HepG2 (cell line): Measurements from ENCODE around the gene TMEM86B. TPM values are rescaled to one million over a fixed set of nuclear protein-coding genes. Genes with fewer than 3 reads are reported as not detected.

ENCODE experiments used
- ATAC-seq: fragments of 200-7000 bp; cut with Tn5 transposase; 3 replicates; pipeline ENCODE4 v1.9.1; 2020; ENCODE audit warnings: mild to moderate bottlenecking, moderate library complexity
- BruUV-seq: library from RNA; stranded (reverse); fragments of 400-500 nt; replicated peaks from 2 replicates; lab custom pipeline; 2021; lab: Mats Ljungman, UMichigan
- CTCF ChIA-PET: fragments of 300-600 bp; formaldehyde crosslinking; extraction: SDS; loops from one replicate; lab custom pipeline; 2021; ENCODE audit warnings: low total read pairs, inconsistent platforms, low intra/inter-chr PET ratio; lab: Yijun Ruan, JAX
- POLR2A ChIA-PET: fragments of 350-600 bp; sonication (Branson Sonifier 250); formaldehyde crosslinking; loops from one replicate; lab custom pipeline; 2020; ENCODE audit warnings: antibody characterized with exemption, inconsistent platforms; lab: Yijun Ruan, JAX
- DNase-seq: peaks from one replicate; pipeline ENCODE4 v3.0.0-alpha.2; 2015; ENCODE audit warnings: low spot score
- FAIRE-seq: peaks from 3 replicates; lab custom pipeline; 2011; peaks lifted over from hg19 to GRCh38; lab: Jason Lieb, UNC
- H2AFZ ChIP-seq: one replicate; pipeline ENCODE4 v1.6.1; 2011; ENCODE audit warnings: low read length, inconsistent platforms
- H3K27ac ChIP-seq: fragments of 300-600 bp; 3 replicates; pipeline ENCODE4 v1.8.0; 2011; ENCODE audit warnings: mixed run types, mild to moderate bottlenecking, mixed read lengths, low read length, inconsistent platforms; ENCODE audit not compliant: insufficient read depth; ENCODE audit errors: extremely low read length
- H3K27me3 ChIP-seq, 2 experiments: fragments of 200-600 bp in 1 of 2; 2 replicates in 1 of 2; 3 replicates in 1 of 2; pipeline versions ENCODE4 v1.6.0 to v1.8.0; 2011; ENCODE audit warnings: low read length in 2 of 2, mild to moderate bottlenecking in 2 of 2, moderate library complexity in 2 of 2, inconsistent platforms in 1 of 2; ENCODE audit not compliant: insufficient read depth in 2 of 2, control insufficient read depth in 1 of 2
- H3K36me3 ChIP-seq, 2 experiments: fragments of 200-600 bp in 1 of 2; replicated peaks in 1 of 2; 2 replicates in 1 of 2; 3 replicates in 1 of 2; pipeline versions ENCODE4 v1.5.1 to v1.8.0; 2011; ENCODE audit warnings: low read length in 2 of 2, inconsistent platforms in 1 of 2; ENCODE audit not compliant: insufficient read depth in 2 of 2, control insufficient read depth in 1 of 2
- H3K4me1 ChIP-seq: 2 replicates; pipeline ENCODE4 v1.5.1; 2012; ENCODE audit warnings: low read length, inconsistent platforms; ENCODE audit not compliant: insufficient read depth
- H3K4me2 ChIP-seq: 2 replicates; pipeline ENCODE4 v1.6.0; 2011; ENCODE audit warnings: low read depth, low read length, inconsistent platforms
- H3K4me3 ChIP-seq, 3 experiments: fragments of 200-600 bp in 1 of 3; sonication (generic), shearing (Covaris generic) in 1 of 3; replicated peaks in 1 of 3; 2 replicates each; pipeline ENCODE4 v1.5.1; 2011 to 2016; ENCODE audit warnings: low read length in 3 of 3, inconsistent platforms in 2 of 3, low read depth in 2 of 3, mild to moderate bottlenecking in 2 of 3, control low read depth in 1 of 3, mixed read lengths in 1 of 3; ENCODE audit not compliant: insufficient read depth in 1 of 3
- H3K79me2 ChIP-seq: one replicate; pipeline ENCODE4 v1.6.1; 2011; ENCODE audit warnings: low read length, inconsistent platforms; ENCODE audit not compliant: insufficient read depth
- H3K9ac ChIP-seq: 2 replicates; pipeline ENCODE4 v1.6.0; 2011; ENCODE audit warnings: mild to moderate bottlenecking, low read depth, low read length, inconsistent platforms; ENCODE audit not compliant: insufficient read depth
- H3K9me3 ChIP-seq: 2 replicates; pipeline ENCODE4 v1.5.1; 2012; ENCODE audit warnings: mild to moderate bottlenecking, low read length
- H4K20me1 ChIP-seq: 2 replicates; pipeline ENCODE4 v1.6.0; 2011; ENCODE audit warnings: inconsistent platforms, mild to moderate bottlenecking, low read length, moderate library complexity; ENCODE audit not compliant: insufficient read depth
- GFI1 ChIP-seq: sonication (generic); formaldehyde crosslinking; IDR thresholded peaks from 2 replicates; pipeline ENCODE4 v1.5.0; 2020; ENCODE audit warnings: missing genetic modification reagents, mild to moderate bottlenecking, borderline replicate concordance
- KLF6 ChIP-seq: IDR thresholded peaks from 2 replicates; pipeline ENCODE4 v1.8.0; 2016; ENCODE audit warnings: missing biosample characterization, missing genetic modification reagents
- RAD21 ChIP-seq: fragments of 450-650 bp; formaldehyde crosslinking; IDR thresholded peaks from 2 replicates; pipeline ENCODE4 v1.5.0; 2020; ENCODE audit warnings: mild to moderate bottlenecking
- SRY ChIP-seq: sonication (generic); formaldehyde crosslinking; IDR thresholded peaks from 2 replicates; pipeline ENCODE4 v1.8.0; 2022; ENCODE audit warnings: mild to moderate bottlenecking, missing genetic modification reagents
- ZBTB44 ChIP-seq: sonication (generic); formaldehyde crosslinking; IDR thresholded peaks from 2 replicates; pipeline ENCODE4 v1.4.0; 2020; ENCODE audit warnings: missing genetic modification reagents
- ZNF138 ChIP-seq: sonication (generic); formaldehyde crosslinking; IDR thresholded peaks from 2 replicates; pipeline ENCODE4 v1.5.0; 2020; ENCODE audit warnings: mild to moderate bottlenecking, low read depth, missing genetic modification reagents
- ZNF253 ChIP-seq: sonication (generic); formaldehyde crosslinking; IDR thresholded peaks from 2 replicates; pipeline ENCODE4 v1.8.0; 2022; ENCODE audit warnings: mild to moderate bottlenecking, missing genetic modification reagents, borderline replicate concordance
- ZNF343 ChIP-seq: sonication (generic); formaldehyde crosslinking; IDR thresholded peaks from 2 replicates; pipeline ENCODE4 v1.4.0; 2020; ENCODE audit warnings: mild to moderate bottlenecking, missing genetic modification reagents
- ZNF354B ChIP-seq: sonication (generic); formaldehyde crosslinking; IDR thresholded peaks from 2 replicates; pipeline ENCODE4 v1.8.0; 2022; ENCODE audit warnings: mild to moderate bottlenecking, missing genetic modification reagents
- ZNF776 ChIP-seq: sonication (generic); formaldehyde crosslinking; IDR thresholded peaks from 2 replicates; pipeline ENCODE4 v1.4.0; 2020; ENCODE audit warnings: mild to moderate bottlenecking, missing genetic modification reagents
- WGBS: methylation state at CpG from one replicate; pipeline ENCODE4 v1.1.6; 2017; ENCODE audit warnings: low lambda C conversion rate; 5-methylcytosine and 5-hydroxymethylcytosine counted together
- in situ Hi-C: cut with HindIII; loops from 2 replicates; pipeline ENCODE4 v1.10.0; 2017; ENCODE audit warnings: low pct_unique_long_range_greater_than_20kb; ENCODE audit not compliant: extremely low pct_ligation_motif_present
- intact Hi-C: fragments of 100-400 bp; cut with micrococcal nuclease; formaldehyde crosslinking; loops from one replicate; pipeline ENCODE4 v1.10.0; 2022; ENCODE audit not compliant: unreplicated experiment
- polyA plus RNA-seq, 8 experiments: library from polyadenylated mRNA; depleted of rRNA in 3 of 8; stranded (reverse) in 7 of 8; unstranded in 1 of 8; fragments of >200 nt; fragmentation: Illumina TruSeq in 4 of 8; extraction: Trizol in 4 of 8; gene quantifications; 2 replicates each; pipeline versions ENCODE4 v1.2.1 to v1.2.3, GENCODE V29; 2011 to 2016; ENCODE audit warnings: low read depth in 4 of 8, missing spikeins in 1 of 8, mixed read lengths in 1 of 8; ENCODE audit not compliant: insufficient read depth in 1 of 8
- total RNA-seq, 5 experiments: library from RNA; depleted of rRNA; stranded (reverse); fragments of >200 nt; fragmentation: Illumina TruSeq; extraction: Trizol; gene quantifications; 2 replicates each; pipeline ENCODE4 v1.2.3, GENCODE V29; 2016; ENCODE audit warnings: low read depth in 1 of 5

The TMEM86B gene
- total and polyA plus RNA-seq, 2 of the 13 experiments (the other 11 are each of a cell fraction or from before 2014, with no cell fraction given) = 7.7 to 9.6 TPM

GRCh38 chr19:55258476-55258827, 29.9 kb upstream of the TMEM86B start:
- in situ Hi-C loops (loop anchor here (5.0 kb wide), 1 partner anchor 36 kb away; no protein-coding TSS in a partner anchor), intact Hi-C loops (no loop called here)
- no peak for FAIRE-seq
- POLR2A ChIA-PET = interaction anchor here (1.0 to 6.2 kb wide), 16 partner anchors 22 to 347 kb away, joined by 3 to 95 read pairs (median 12); partner anchors contain the start of genes FIZ1, HSPBP1, ISOC2 and KMT5C
- CTCF ChIA-PET = no interaction called here
- TSS peak; percentile 48 for BruUV-seq
- peaks cover 1 to 7% of the 10 kb centered on the region in 2 experiments; a peak in 2 of 5 replicates for H3K36me3 ChIP-seq
- H3K9ac ChIP-seq = peak overlapping the region; percentile 97
- H4K20me1 ChIP-seq = peaks cover 30% of the 10 kb centered on the region
- H3K4me2 ChIP-seq = peak overlapping the region; percentile 50; the same call in 1 of the 2 replicates
- WGBS = no CpG with 5 or more reads among the region's 53 CpGs
- peaks cover 48% of the 10 kb centered on the region for H3K79me2 ChIP-seq
- H3K4me1 ChIP-seq = peaks cover 46% of the 10 kb centered on the region
- no peaks in the 10 kb centered on the region; a peak in 1 of 5 replicates for H3K27me3 ChIP-seq
- no peak overlapping the region for H2AFZ ChIP-seq
- no peak for DNase-seq
- H3K9me3 ChIP-seq = no peaks in the 10 kb centered on the region
- TF ChIP-seq ZNF138 (0 out of 2 replicates have a peak, but pooled peaks have one; percentile 13), KLF6 (no peak), ZNF343 (CRISPR knock-in tag) (no peak), ZBTB44 (CRISPR knock-in tag) (no peak), SRY (CRISPR knock-in tag) (0 out of 2 replicates have a peak, but pooled peaks have one; percentile 23), RAD21 (CRISPR knock-in tag) (peak; percentile 17; the same call in 1 of the 2 replicates), GFI1 (CRISPR knock-in tag) (0 out of 2 replicates have a peak, but pooled peaks have one; percentile 5), ZNF776 (CRISPR knock-in tag) (0 out of 2 replicates have a peak, but pooled peaks have one; percentile 31), ZNF354B (CRISPR knock-in tag) (no peak), ZNF253 (CRISPR knock-in tag) (0 out of 2 replicates have a peak, but pooled peaks have one; percentile 26)
- H3K27ac ChIP-seq = peak overlapping the region; percentile 85
- H3K4me3 ChIP-seq = peak overlapping the region; percentile 88 to 95 (median 94)
- ATAC-seq = peak; percentile 14
